Large intestine (tissue), 3 donors: ENCODE measurements around the gene GARS1. TPM values are rescaled to one million over a fixed set of nuclear protein-coding genes. Genes with fewer than 3 reads are reported as not detected.

ENCODE experiments used
- DNase-seq, 2 donors: peaks; one replicate each; pipeline versions ENCODE4 v3.0.0 to v3.0.0-alpha.2; 2013
- H3K27ac ChIP-seq: one replicate; pipeline ENCODE4 v1.5.1; 2013; ENCODE audit warnings: low read length
- H3K27me3 ChIP-seq: 2 replicates; pipeline ENCODE4 v1.6.1; 2013; ENCODE audit warnings: low read length; ENCODE audit not compliant: control insufficient read depth, insufficient read depth
- H3K36me3 ChIP-seq: 2 replicates; pipeline ENCODE4 v1.6.1; 2013; ENCODE audit warnings: low read length; ENCODE audit not compliant: control insufficient read depth, insufficient read depth
- H3K4me1 ChIP-seq: one replicate; pipeline ENCODE4 v1.6.1; 2013; ENCODE audit warnings: low read length; ENCODE audit not compliant: control insufficient read depth, insufficient read depth
- H3K4me3 ChIP-seq: one replicate; pipeline ENCODE4 v1.5.1; 2013; ENCODE audit warnings: low read length
- H3K9me3 ChIP-seq: one replicate; pipeline ENCODE4 v1.6.1; 2013; ENCODE audit warnings: mild to moderate bottlenecking, low read depth, low read length, moderate library complexity; ENCODE audit not compliant: control insufficient read depth
- WGBS: methylation state at CpG from one replicate; pipeline ENCODE4 v1.1.5; 2013; ENCODE audit warnings: low lambda C conversion rate; ENCODE audit not compliant: insufficient coverage; 5-methylcytosine and 5-hydroxymethylcytosine counted together
- polyA plus RNA-seq: library from polyadenylated mRNA; unstranded; fragments of 120-200 nt; gene quantifications from one replicate; pipeline ENCODE4 v1.2.1, GENCODE V29; 2013

The GARS1 gene
- polyA plus RNA-seq, 1 donor = 50.9 TPM

DNA sequence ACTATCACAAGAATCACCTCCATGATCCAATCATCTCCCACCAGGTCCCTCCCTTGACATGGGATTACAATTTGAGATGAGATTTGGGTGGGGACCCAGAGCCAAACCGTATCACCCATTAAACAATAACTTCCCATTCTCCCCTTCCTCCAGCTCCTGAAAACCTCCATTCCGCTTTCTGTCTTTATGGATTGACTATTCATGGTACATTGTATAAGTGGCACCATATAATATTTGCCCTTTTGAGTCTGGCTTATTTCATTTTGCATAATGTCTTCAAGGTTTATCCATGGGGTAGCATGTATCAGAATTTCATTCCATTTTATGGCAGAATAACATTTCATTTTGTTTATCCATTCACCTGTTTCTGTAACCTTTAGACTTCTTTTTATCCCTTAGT lies 39.2 kb upstream of the GARS1 start:
- H3K36me3 ChIP-seq = peaks cover 11% of the 10 kb centered on the region
- H3K9me3 ChIP-seq = no peaks in the 10 kb centered on the region
- no peak overlapping the region for H3K27ac ChIP-seq
- no peak for DNase-seq
- 80% methylated on average over 1 of the region's 2 CpGs for WGBS
- H3K4me1 ChIP-seq = no peaks in the 10 kb centered on the region
- H3K4me3 ChIP-seq = no peak overlapping the region
- no peaks in the 10 kb centered on the region for H3K27me3 ChIP-seq

DNA sequence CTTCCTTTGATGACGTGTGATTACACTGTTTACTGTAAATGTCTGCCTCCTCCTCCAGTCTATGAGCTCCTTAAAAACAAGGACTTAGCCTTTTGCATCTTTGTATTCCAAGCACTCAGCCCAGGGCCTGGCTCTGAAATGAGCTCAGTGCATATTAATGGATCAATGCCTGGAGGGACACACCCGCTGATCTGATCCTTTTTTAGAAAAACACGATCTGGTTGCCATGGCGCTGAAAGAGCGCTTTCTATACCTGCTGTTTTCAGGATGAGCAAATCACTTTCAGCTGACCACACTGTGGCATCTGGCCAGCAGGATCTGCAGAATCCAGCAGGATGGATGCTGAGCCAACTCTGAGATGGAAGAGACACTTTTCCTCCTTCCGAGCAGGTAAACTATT lies 37.8 kb upstream of the GARS1 start:
- no CpG with 5 or more reads among the region's 6 CpGs for WGBS

DNA sequence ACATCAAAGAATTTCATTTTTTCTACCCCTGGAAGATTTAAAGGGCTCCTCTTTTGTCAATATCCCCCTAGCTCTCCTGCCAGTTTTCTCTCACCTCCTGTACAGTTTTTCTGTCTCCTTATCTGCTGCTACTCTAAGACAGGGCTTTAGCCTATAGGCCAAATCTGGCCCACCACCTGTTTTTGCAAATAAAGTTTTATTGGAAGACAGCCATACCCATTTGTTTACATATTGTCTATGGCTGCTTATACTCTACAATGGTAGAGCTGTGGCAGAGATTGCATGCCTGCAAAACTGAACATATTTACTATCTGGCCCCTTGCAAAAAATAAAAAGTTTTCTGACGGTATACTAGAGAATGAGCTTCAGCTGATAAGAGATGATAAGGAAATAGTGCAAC lies 37.4 kb upstream of the GARS1 start:
- no peaks in the 10 kb centered on the region for H3K27me3 ChIP-seq
- WGBS = 100% methylated on average over 1 of the region's 1 CpG
- H3K27ac ChIP-seq = no peak overlapping the region
- no peaks in the 10 kb centered on the region for H3K4me1 ChIP-seq
- no peak overlapping the region for H3K4me3 ChIP-seq
- no peaks in the 10 kb centered on the region for H3K9me3 ChIP-seq
- H3K36me3 ChIP-seq = peaks cover 21% of the 10 kb centered on the region
- DNase-seq = no peak

More for the DNA sequence above, 37.8 kb upstream of the GARS1 start:
- no peaks in the 10 kb centered on the region for H3K9me3 ChIP-seq
- no peak overlapping the region for H3K27ac ChIP-seq
- H3K4me3 ChIP-seq = no peak overlapping the region
- H3K36me3 ChIP-seq = peaks cover 21% of the 10 kb centered on the region
- no peaks in the 10 kb centered on the region for H3K27me3 ChIP-seq
- no peak for DNase-seq
- no peaks in the 10 kb centered on the region for H3K4me1 ChIP-seq

DNA sequence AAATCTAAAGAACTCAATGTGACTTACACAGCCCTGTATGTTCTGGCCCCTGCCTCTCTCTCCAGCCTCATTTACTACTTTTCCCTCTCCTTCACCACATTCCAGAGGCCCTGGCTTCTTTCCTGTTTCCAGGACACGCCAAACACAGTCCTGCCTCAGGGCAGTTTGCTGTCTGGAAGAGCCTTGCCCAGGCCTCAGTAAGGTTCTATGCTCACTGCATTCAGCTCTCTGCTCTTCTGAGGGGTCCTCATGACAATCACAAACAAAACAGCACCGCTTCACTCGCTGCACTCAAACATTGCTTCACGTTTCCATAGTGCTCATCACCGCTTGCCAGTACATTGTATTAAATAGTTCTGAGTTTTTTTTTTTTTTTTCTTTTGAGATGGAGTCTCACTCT lies 35.1 kb upstream of the GARS1 start:
- H3K4me1 ChIP-seq = no peaks in the 10 kb centered on the region
- H3K9me3 ChIP-seq = no peaks in the 10 kb centered on the region
- H3K36me3 ChIP-seq = peaks cover 32% of the 10 kb centered on the region
- H3K27ac ChIP-seq = no peak overlapping the region
- H3K4me3 ChIP-seq = no peak overlapping the region
- no peaks in the 10 kb centered on the region for H3K27me3 ChIP-seq
- DNase-seq = no peak
- WGBS = no CpG with 5 or more reads among the region's 5 CpGs

GRCh38 chr7:30561389-30561788 lies 33.3 kb upstream of the GARS1 start:
- no peaks in the 10 kb centered on the region for H3K4me1 ChIP-seq
- WGBS = no CpG with 5 or more reads among the region's 6 CpGs
- DNase-seq = no peak
- H3K9me3 ChIP-seq = no peaks in the 10 kb centered on the region
- peaks cover 34% of the 10 kb centered on the region for H3K36me3 ChIP-seq
- no peaks in the 10 kb centered on the region for H3K27me3 ChIP-seq
- H3K27ac ChIP-seq = no peak overlapping the region
- H3K4me3 ChIP-seq = no peak overlapping the region

- peaks cover 33% of the 10 kb centered on the region for H3K36me3 ChIP-seq
- no peaks in the 10 kb centered on the region for H3K4me1 ChIP-seq
- DNase-seq = no peak
- no peaks in the 10 kb centered on the region for H3K9me3 ChIP-seq
- H3K27ac ChIP-seq = no peak overlapping the region
- WGBS = 100% methylated on average over 2 of the region's 6 CpGs
- no peaks in the 10 kb centered on the region for H3K27me3 ChIP-seq
- no peak overlapping the region for H3K4me3 ChIP-seq
Measured at GRCh38 chr7:30562498-30562897, 32.2 kb upstream of the GARS1 start.

DNA sequence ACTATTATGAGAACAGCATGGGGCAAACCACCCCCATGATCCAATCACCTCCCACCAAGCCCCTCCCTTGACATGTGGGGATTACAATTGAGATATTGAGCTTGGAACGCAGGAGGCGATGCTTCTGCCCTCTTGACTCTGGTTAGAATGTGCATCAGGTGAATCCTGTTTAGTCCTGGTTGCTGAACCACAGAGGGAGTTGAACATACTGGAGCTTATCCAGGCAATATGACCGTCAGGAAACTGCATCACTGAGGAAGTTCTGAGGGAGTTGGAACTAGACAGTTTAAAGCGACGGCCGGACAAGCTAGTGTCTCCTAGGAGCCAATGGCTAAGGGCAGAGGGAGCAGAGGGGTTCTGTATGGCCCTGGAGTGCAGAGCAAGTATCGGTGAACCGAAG lies 31.8 kb upstream of the GARS1 start:
- Histone ChIP-seq H3K27ac (no peak overlapping the region), H3K4me1 (no peaks in the 10 kb centered on the region), H3K4me3 (no peak overlapping the region), H3K36me3 (peaks cover 36% of the 10 kb centered on the region), H3K9me3 (no peaks in the 10 kb centered on the region), H3K27me3 (no peaks in the 10 kb centered on the region)
- no peak for DNase-seq
- no CpG with 5 or more reads among the region's 8 CpGs for WGBS

- H3K9me3 ChIP-seq = no peaks in the 10 kb centered on the region
- no peaks in the 10 kb centered on the region for H3K27me3 ChIP-seq
- no peaks in the 10 kb centered on the region for H3K4me1 ChIP-seq
- peaks cover 41% of the 10 kb centered on the region for H3K36me3 ChIP-seq
- no peak overlapping the region for H3K27ac ChIP-seq
- DNase-seq = no peak
- H3K4me3 ChIP-seq = no peak overlapping the region
- no CpG with 5 or more reads among the region's 18 CpGs for WGBS
Measured at GRCh38 chr7:30563326-30563942, 31.2 kb upstream of the GARS1 start.

- H3K27me3 ChIP-seq = no peaks in the 10 kb centered on the region
- no CpG with 5 or more reads among the region's 7 CpGs for WGBS
- no peak overlapping the region for H3K27ac ChIP-seq
- H3K4me1 ChIP-seq = no peaks in the 10 kb centered on the region
- peaks cover 42% of the 10 kb centered on the region for H3K36me3 ChIP-seq
- no peak overlapping the region for H3K4me3 ChIP-seq
- no peaks in the 10 kb centered on the region for H3K9me3 ChIP-seq
- peak; percentile 81 for DNase-seq
Measured at GRCh38 chr7:30564243-30564892, 30.3 kb upstream of the GARS1 start.

GRCh38 chr7:30566596-30566995 lies 28.1 kb upstream of the GARS1 start:
- Histone ChIP-seq H3K9me3 (no peaks in the 10 kb centered on the region), H3K4me1 (no peaks in the 10 kb centered on the region), H3K4me3 (no peak overlapping the region), H3K27me3 (no peaks in the 10 kb centered on the region), H3K36me3 (peaks cover 36% of the 10 kb centered on the region), H3K27ac (no peak overlapping the region)
- no CpG with 5 or more reads among the region's 2 CpGs for WGBS
- DNase-seq = no peak

DNA sequence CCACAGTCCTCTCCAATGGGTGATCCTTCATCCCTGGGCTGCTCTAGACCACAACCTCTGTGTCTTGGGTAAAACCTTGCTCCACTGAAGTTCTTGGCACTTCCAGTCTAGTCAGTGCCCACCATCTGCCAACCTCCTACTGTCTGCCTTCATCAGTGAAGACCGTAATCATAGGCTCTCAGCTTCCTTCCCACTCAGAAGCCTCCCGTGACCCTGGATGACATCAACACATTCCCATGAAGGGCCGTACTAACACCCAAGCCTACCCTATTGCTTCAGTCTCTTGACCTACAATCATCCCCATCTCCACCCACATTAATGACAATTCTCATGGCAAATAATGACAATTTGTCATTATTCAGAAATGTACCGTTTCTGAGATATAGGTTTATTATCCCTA lies 27.6 kb upstream of the GARS1 start:
- peaks cover 33% of the 10 kb centered on the region for H3K36me3 ChIP-seq
- H3K4me3 ChIP-seq = no peak overlapping the region
- no peak overlapping the region for H3K27ac ChIP-seq
- 100% methylated on average over 1 of the region's 4 CpGs for WGBS
- no peaks in the 10 kb centered on the region for H3K4me1 ChIP-seq
- H3K9me3 ChIP-seq = no peaks in the 10 kb centered on the region
- no peaks in the 10 kb centered on the region for H3K27me3 ChIP-seq
- DNase-seq = no peak
